Activated naive CD4-positive, alpha-beta T cell treated with Interleukin-2 at 50 U/mL for 16 hours (primary cell): ENCODE measurements around the gene EEFSEC.
A peak's percentile ranks its signal among the peaks of the same experiment; 100 is the strongest.

Experiments
- DNase-seq: peaks from one replicate; pipeline ENCODE4 v3.0.0-alpha.2; 2020

EEFSEC gene, protein sequence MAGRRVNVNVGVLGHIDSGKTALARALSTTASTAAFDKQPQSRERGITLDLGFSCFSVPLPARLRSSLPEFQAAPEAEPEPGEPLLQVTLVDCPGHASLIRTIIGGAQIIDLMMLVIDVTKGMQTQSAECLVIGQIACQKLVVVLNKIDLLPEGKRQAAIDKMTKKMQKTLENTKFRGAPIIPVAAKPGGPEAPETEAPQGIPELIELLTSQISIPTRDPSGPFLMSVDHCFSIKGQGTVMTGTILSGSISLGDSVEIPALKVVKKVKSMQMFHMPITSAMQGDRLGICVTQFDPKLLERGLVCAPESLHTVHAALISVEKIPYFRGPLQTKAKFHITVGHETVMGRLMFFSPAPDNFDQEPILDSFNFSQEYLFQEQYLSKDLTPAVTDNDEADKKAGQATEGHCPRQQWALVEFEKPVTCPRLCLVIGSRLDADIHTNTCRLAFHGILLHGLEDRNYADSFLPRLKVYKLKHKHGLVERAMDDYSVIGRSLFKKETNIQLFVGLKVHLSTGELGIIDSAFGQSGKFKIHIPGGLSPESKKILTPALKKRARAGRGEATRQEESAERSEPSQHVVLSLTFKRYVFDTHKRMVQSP

DNA sequence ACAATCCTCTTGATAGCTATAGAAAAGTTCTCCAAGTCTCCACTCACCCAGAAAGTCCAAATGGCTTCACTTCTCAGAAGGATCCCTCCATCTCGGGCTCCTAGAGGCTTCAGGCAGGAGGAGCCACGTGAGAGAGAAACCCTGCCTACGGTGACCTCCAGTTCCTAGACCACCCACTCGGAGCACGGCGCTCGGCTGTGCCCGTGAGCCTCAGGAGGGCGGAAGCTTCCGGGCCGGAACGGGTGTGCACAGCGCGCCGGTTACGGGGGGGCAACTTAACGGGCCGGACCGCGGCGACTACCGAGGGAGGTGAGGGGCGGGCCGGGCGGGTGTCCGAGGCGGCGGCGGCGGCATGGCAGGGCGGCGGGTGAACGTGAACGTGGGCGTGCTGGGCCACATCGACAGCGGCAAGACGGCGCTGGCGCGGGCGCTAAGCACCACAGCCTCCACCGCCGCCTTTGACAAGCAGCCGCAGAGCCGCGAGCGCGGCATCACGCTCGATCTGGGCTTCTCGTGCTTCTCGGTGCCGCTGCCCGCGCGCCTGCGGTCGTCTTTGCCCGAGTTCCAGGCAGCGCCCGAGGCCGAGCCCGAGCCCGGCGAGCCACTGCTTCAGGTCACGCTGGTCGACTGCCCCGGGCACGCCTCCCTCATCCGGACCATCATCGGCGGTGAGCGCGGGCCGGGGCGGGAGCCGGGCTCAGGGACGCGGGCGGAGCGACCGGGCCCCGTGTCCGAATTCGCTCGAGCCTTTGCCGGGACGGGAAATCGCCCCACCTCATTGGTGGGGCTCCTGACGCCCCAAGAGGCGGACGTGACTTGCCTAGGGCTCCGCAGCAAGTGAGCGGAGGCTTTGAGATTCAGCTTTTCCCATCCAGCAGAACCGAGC is at the start of gene EEFSEC:
Gene EEFSEC, plus strand, starts transcription at position 326 of the 886 bp plus-strand sequence. Its CDS starts 27 bp downstream, at position 353.
- DNase-seq = peak; percentile 90

GRCh38 chr3:128107834-128108233 is 45.4 kb upstream of the EEFSEC start:
- DNase-seq = no peak

DNA sequence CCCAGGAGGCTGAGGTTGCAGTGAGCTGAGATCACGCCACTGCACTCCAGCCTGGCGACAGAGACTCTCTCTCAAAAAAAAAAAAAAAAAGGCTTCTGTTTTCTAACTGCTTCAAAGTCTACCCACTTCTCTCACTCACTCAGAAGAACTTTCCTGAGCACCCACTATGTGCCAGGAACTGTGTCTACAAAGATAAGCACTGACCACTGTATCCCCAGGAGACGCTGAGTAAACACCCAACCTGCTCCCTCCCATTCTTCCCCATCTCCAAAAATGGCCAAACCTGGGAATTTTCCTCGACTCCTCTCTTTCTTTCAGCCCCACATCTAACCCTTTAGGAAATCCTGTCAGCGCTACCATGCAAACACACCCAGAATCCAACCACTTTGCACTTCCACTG is 42.1 kb upstream of the EEFSEC start:
- DNase-seq = no peak

- DNase-seq = peak; percentile 53
Observed at GRCh38 chr3:128112357-128112968, 40.8 kb upstream of the EEFSEC start.

DNA sequence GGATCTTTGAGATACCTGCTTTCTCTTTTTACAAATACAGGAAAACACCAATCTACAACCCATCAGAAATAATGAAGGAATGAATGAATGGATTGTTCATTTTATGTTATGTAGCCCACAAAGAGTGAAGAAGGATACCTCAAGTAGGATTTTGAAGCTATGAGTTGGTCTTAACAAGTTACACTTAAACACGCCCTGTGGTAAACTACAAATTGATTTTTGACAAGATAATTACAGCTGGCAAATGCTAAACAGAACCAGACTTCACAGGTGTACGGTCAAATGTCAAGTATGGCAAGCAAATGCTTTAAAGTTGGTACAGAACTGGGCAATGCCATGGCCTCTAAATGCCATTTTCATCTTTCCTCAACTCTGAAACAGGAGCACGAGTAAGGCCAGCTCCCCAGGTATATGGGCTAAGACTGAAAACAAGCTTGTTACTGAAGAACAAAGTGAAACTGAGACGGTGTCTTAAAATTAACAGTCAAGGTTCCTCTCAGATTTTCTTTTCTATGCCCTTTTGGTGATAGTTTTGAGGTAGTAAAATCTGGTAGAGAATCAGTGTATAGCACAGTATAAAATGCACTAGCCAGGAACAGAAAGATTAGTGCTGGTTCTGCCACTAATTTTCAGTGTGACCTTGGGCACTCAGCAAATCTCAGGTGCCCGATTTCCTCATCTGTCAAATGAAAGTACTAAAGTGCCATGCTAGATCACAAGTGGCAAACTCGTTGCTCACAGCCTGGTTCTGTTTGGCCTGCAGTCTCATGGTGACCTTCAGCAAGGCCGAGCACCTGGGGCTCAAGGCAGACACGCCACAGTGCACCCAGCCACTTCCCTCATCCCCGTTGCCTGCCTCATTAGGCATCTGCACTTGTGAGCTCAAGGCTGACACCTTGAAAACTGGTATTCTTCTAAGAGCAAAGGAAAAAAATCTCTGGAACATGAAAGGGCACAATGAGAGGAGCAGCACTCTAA is 39.2 kb upstream of the EEFSEC start:
- no peak for DNase-seq

- no peak for DNase-seq
Observed at GRCh38 chr3:128122013-128122412, 31.3 kb upstream of the EEFSEC start.

DNA sequence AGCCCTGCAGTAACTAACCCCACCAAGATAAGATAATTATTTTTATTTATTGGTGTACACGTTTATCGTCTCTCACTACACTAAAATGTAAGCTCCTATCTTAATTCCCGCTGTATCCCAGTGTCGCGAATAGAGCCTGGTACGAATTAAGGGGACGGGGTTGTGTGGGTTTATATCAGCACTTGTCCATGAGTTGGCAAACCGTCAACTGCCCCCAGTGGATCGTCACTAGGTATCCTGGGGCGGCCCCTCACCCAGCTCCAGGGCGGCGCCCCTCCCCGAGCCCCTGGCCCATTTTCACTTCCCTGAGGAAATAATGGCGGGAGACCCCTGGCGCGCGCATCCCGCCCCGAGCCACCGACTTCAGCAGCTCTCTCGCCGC is 30.1 kb upstream of the EEFSEC start:
- DNase-seq = no peak

DNA sequence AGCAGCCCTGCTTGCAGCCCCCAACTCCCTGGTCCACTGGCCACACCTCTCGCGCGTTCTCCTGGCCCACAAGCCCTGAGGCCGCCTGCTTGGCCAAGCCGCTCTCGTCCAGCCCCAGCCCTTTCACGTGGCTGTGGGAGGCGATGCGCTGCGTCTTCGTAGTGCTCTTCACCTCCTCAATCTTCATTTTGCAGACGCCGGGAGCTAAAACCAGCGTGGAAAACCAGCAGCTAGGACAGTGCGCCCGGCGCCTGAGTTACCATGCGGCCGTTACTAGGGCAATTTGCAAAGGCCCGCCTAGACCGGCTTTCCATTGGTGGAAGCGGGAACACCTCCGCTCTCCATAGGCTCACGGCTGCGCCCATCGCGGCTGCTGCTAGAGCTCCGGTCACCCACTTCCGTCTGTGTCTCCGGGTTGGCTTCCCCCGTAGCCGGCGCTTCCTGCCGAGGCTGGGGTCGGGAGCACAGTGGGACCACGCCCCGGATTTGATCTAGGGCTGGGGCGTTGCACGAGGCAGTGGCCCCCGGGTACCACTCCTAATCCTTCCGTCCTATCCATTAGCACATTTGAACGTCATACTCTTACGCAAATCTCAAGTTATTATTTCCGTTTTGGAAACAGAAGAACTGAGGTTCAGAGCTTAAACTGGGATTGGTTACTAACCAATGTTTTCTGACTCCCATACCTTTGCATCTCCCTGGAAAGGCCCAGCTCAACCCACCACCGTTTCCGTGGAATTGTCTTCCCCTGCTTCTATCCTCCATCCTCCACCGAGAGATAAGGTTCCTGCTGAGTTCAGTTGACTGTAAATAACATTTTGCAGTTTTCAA is 29.5 kb upstream of the EEFSEC start, which contains the start of gene RUVBL1:
Gene RUVBL1, minus strand, starts transcription at position 275 of the 831 bp plus-strand sequence. Its CDS starts 88 bp downstream, at position 187.
- peak; percentile 98 for DNase-seq

- DNase-seq = no peak
Observed at GRCh38 chr3:128127236-128127635, 26.0 kb upstream of the EEFSEC start.

DNA sequence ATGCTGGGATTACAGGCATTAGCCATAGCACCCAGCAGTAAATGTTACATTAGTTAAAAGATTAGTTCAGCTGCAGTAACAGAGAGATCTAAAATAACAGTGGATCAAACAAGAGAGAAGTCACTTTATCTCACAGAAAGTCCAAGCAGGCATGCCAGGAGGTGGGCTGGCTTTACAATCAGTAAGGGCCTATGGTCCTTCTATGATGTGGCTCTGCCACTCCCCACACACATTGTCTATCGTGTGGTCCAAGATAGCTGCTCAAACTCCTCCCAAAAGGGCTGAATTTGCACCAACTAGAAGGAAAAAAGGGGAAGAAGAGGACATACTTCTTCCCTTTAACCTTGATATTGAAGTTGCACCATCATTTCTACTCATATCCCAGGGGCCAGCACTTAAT is 25.0 kb upstream of the EEFSEC start:
- no peak for DNase-seq

DNA sequence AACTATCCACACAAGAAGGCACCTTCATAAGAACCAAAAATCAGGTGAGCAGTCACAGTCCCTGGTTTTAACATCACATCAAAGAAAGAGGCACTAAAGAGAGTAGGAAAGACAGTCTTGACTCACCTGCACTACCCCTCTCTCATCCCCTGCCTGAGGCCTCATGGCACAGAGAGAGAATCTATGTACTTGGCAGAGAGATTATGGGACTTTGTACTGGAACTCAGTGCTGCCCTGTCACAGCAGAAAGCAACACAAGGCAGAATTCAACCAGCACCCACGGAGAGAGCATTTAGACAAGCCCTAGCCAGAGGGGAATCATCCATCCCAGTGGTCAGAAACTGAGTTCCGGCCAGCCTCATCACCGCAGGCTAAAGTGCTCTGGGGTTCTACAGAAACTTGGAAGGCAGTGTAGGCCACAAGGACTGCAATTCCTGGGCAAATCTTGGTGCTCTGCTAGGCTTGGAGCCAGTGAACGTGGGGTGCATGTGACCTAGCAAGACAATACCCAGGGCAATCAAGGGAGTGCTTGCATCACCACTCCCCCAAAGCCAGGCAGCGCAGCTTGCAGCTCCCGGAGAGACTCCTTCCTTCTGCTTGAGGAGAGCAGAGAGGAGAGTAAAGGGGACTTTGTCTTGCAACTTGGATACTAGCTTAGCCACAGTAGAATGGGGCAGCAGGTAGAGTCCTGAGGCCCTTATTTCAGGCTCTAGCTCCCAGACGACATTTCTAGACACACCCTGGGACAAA is 21.2 kb upstream of the EEFSEC start:
- no peak for DNase-seq

DNA sequence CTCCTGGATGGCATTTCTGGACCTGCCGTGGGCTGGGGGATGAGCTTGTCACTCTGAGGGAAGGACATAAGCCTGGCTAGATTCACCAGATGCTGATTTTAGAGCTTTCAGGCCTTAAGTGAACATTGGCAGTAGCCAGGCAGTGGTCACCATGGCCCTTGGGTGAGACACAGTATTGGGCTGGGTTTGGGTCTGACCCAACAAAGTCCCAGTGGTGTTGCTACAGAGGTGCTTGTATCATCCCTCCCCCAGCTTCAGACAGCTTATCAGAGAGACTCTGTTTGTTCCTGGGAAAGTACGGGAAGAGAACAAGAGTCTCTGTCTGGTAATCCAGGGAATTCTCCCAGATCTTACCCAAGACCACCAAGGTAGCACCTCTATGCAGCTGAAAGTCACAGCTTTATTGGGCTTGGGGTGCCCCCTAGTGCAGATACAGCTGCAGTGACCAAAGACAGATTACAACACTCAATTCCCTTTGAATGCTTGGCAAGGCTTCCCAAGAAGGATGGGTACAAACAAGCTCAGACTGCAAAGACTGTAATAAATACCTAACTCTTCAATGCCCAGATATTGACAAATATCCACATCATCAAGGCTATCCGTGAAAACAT is 19.9 kb upstream of the EEFSEC start:
- DNase-seq = peak; percentile 52

GRCh38 chr3:128143496-128143895 is 9.8 kb upstream of the EEFSEC start:
- DNase-seq = no peak

GRCh38 chr3:128144512-128145187 is 8.6 kb upstream of the EEFSEC start:
- no peak for DNase-seq

GRCh38 chr3:128145279-128145678 is 8.0 kb upstream of the EEFSEC start:
- DNase-seq = no peak

DNA sequence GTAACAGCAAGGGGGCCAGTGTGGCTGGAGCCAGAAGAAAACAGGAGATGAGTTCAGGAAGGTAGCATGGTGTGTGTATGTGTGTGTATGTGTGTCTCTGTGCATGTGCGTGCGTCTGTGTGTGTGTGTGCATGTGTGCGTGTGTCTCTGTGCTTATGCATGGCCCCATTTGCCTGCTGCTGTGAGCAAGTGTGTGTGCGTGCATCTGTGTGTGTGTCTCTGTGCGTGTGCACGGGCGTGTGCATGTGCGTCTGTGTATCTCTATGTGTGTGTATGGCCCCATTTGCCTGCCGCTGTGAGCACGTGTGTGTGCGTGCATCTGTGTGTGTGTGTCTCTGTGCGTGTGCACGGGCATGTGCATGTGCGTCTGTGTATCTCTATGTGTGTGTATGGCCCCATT is 7.1 kb upstream of the EEFSEC start:
- no peak for DNase-seq

GRCh38 chr3:128149650-128150049 is 3.6 kb upstream of the EEFSEC start:
- no peak for DNase-seq

DNA sequence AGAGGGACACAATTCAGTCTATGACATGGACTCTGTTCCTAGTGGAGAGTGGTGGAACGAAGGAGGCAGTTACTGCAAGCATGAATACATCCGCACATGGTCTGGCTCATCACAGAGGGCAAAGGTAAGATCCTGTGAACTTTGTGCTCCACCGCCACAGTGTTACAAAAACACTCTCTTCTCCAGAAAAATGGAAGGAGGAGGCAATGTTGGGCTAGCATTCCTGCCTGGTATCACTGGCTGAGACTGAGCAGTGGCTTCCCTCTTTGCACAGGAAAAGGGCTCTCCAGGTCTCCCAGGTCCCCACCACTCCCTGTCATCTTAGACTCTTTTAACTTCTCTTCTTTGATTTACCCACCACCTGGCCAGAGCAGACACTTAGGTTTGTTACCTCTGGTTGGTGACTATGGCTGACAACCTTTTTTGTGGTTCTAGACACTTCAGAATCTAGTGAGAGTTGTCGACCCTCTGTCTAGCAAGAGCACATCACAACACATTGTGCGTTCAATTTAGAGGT is 1.5 kb upstream of the EEFSEC start:
- no peak for DNase-seq
